Natural killer cell treated with Interleukin-12 subunit alpha and Interleukin-12 subunit beta and Interleukin-15 and Interleukin-18, amount 100 ng/mL, for 72 hours (primary cell): ENCODE data around the gene TRIM72. TPM values are rescaled to one million over a fixed set of nuclear protein-coding genes. Genes with fewer than 3 reads are reported as not detected.

Experiments used
- total RNA-seq, 2 donors: library from RNA; stranded (reverse); gene quantifications; one replicate each; pipeline ENCODE4 v1.2.3, GENCODE V29; 2022

TRIM72 gene
- total RNA-seq, 2 donors from 2014 or later, result 0.06 TPM; not detected in 1

Other genes starting within 250 kb of the TRIM72 start
- gene HSD3B7, start 228.9 kb upstream of the TRIM72 start, total RNA-seq, result 1 to 10 TPM; 2.3 to 5.3 TPM
- under 1 TPM; 0.05 to 0.50 TPM for gene STX1B, start 203.5 kb upstream of the TRIM72 start, total RNA-seq
- 10 to 100 TPM; 85.1 to 92.0 TPM for gene STX4, start 180.6 kb upstream of the TRIM72 start, total RNA-seq
- gene ZNF668, start 139.9 kb upstream of the TRIM72 start, total RNA-seq, result 10 to 100 TPM; 16.4 to 30.5 TPM
- gene ZNF646, start 139.7 kb upstream of the TRIM72 start, total RNA-seq, result 10 to 100 TPM; 25.8 to 26.3 TPM
- 1 to 10 TPM; 4.1 to 5.1 TPM for gene PRSS53, start 125.2 kb upstream of the TRIM72 start, total RNA-seq
- 10 to 100 TPM; 65.2 to 84.6 TPM for gene VKORC1, start 119.3 kb upstream of the TRIM72 start, total RNA-seq
- 10 to 100 TPM; 42.7 to 43.1 TPM for gene BCKDK, start 105.7 kb upstream of the TRIM72 start, total RNA-seq
- gene KAT8, start 96.5 kb upstream of the TRIM72 start, total RNA-seq, result 10 to 100 TPM; 39.5 to 67.3 TPM
- gene PRSS8, start 78.4 kb upstream of the TRIM72 start, total RNA-seq, result not detected
- gene PRSS36, start 64.1 kb upstream of the TRIM72 start, total RNA-seq, result 1 to 10 TPM in 1 of 2 donors, not detected in 1; 1.5 TPM
- 100 to 1,000 TPM; 625 to 840 TPM for gene FUS, start 34.0 kb upstream of the TRIM72 start, total RNA-seq
- 10 to 100 TPM; 23.1 to 29.8 TPM for gene PYCARD, start 11.4 kb upstream of the TRIM72 start, total RNA-seq
- not detected for gene PYDC1, start 3.0 kb downstream of the TRIM72 start, total RNA-seq
- gene ITGAM, start 45.9 kb downstream of the TRIM72 start, total RNA-seq, result 10 to 100 TPM; 63.9 to 77.8 TPM
- 100 to 1,000 TPM in 1 of 2 donors, 10 to 100 TPM in 1; 62.1 to 124 TPM for gene ITGAX, start 141.1 kb downstream of the TRIM72 start, total RNA-seq
- gene ITGAD, start 179.2 kb downstream of the TRIM72 start, total RNA-seq, result under 1 TPM in 1 of 2 donors, not detected in 1; 0.47 TPM
- not detected for gene COX6A2, start 214.2 kb downstream of the TRIM72 start, total RNA-seq
- under 1 TPM in 1 of 2 donors, not detected in 1; 0.17 TPM for gene ZNF843, start 228.7 kb downstream of the TRIM72 start, total RNA-seq
- 10 to 100 TPM; 31.6 to 36.0 TPM for gene ARMC5, start 245.4 kb downstream of the TRIM72 start, total RNA-seq